Neural progenitor cell (in vitro differentiated cells): ENCODE results near the gene RGS12. TPM values are rescaled to one million over a fixed set of nuclear protein-coding genes. Genes with fewer than 3 reads are reported as not detected.
A peak's percentile ranks its signal among the peaks of the same experiment; 100 is the strongest.

Source experiments
- DNase-seq: peaks from one replicate; pipeline ENCODE4 v3.0.0-alpha.2; 2016; ENCODE audit warnings: low spot score
- H2AFZ ChIP-seq: fragments of 200-600 bp; sonication (generic); replicated peaks from 2 replicates; pipeline ENCODE4 v1.6.1; 2016; ENCODE audit warnings: antibody characterized with exemption
- H3F3A ChIP-seq: fragments of 200-600 bp; sonication (generic); 2 replicates; pipeline ENCODE4 v1.6.1; 2016; ENCODE audit warnings: antibody characterized with exemption, low read depth
- H3K27ac ChIP-seq: fragments of 200-600 bp; sonication (generic); 2 replicates; pipeline ENCODE4 v1.5.1; 2016; ENCODE audit warnings: mild to moderate bottlenecking
- H3K27me3 ChIP-seq: fragments of 200-600 bp; sonication (generic); 2 replicates; pipeline ENCODE4 v1.6.1; 2016; ENCODE audit warnings: mild to moderate bottlenecking, moderate library complexity
- H3K36me3 ChIP-seq: fragments of 200-600 bp; sonication (generic); 2 replicates; pipeline ENCODE4 v1.5.1; 2016
- H3K4me1 ChIP-seq: fragments of 200-600 bp; sonication (generic); 2 replicates; pipeline ENCODE4 v1.6.1; 2016; ENCODE audit warnings: mixed run types
- H3K4me2 ChIP-seq: fragments of 200-600 bp; sonication (generic); 2 replicates; pipeline ENCODE4 v1.6.1; 2016
- H3K4me3 ChIP-seq: fragments of 200-600 bp; sonication (generic); 2 replicates; pipeline ENCODE4 v1.5.1; 2016
- H3K79me2 ChIP-seq: fragments of 200-600 bp; sonication (generic); 2 replicates; pipeline ENCODE4 v1.6.1; 2016; ENCODE audit warnings: low read depth
- H3K9ac ChIP-seq: fragments of 200-600 bp; sonication (generic); 2 replicates; pipeline ENCODE4 v1.6.1; 2016
- H3K9me3 ChIP-seq: fragments of 200-600 bp; sonication (generic); 2 replicates; pipeline ENCODE4 v1.5.1; 2016; ENCODE audit warnings: low read depth
- H4K20me1 ChIP-seq: fragments of 200-600 bp; sonication (generic); 2 replicates; pipeline ENCODE4 v1.6.1; 2016; ENCODE audit warnings: low read depth
- H3K27ac Mint-ChIP-seq: 3 replicates; pipeline ENCODE4 v1.8.0; 2021; ENCODE audit warnings: mixed read lengths
- H3K27me3 Mint-ChIP-seq: 2 replicates; pipeline ENCODE4 v1.8.0; 2022; ENCODE audit warnings: low read depth, mild to moderate bottlenecking, inconsistent platforms, moderate library complexity, mixed read lengths; ENCODE audit not compliant: insufficient read depth
- H3K36me3 Mint-ChIP-seq: 3 replicates; pipeline ENCODE4 v1.8.0; 2021; ENCODE audit warnings: mixed read lengths
- H3K4me1 Mint-ChIP-seq: 3 replicates; pipeline ENCODE4 v1.8.0; 2021; ENCODE audit warnings: mixed read lengths
- H3K4me3 Mint-ChIP-seq: 3 replicates; pipeline ENCODE4 v1.8.0; 2021; ENCODE audit warnings: mild to moderate bottlenecking, moderate library complexity, mixed read lengths
- H3K9me3 Mint-ChIP-seq: 3 replicates; pipeline ENCODE4 v1.8.0; 2020; ENCODE audit warnings: mixed read lengths
- EZH2 ChIP-seq: fragments of 200-600 bp; sonication (generic); IDR thresholded peaks from 2 replicates; pipeline ENCODE4 v1.6.1; 2017; ENCODE audit warnings: antibody characterized with exemption, mild to moderate bottlenecking, moderate library complexity
- EZH2phosphoT487 ChIP-seq: fragments of 200-600 bp; sonication (generic); IDR thresholded peaks from 2 replicates; pipeline ENCODE4 v1.6.1; 2017; ENCODE audit warnings: antibody characterized with exemption
- total RNA-seq: library from RNA; depleted of rRNA; stranded (reverse); fragments of >200 nt; gene quantifications from 2 replicates; pipeline ENCODE4 v1.2.3, GENCODE V29; 2015; ENCODE audit warnings: low replicate concordance
- TF ChIP-seq, protein P1 (sequence below): fragments of 200-600 bp; sonication (generic); IDR thresholded peaks from 2 replicates; pipeline ENCODE4 v1.5.1; 2017; ENCODE audit warnings: antibody characterized with exemption, mild to moderate bottlenecking

The RGS12 gene
- total RNA-seq, 1 donor from 2014 or later, result 36.6 TPM

DNA sequence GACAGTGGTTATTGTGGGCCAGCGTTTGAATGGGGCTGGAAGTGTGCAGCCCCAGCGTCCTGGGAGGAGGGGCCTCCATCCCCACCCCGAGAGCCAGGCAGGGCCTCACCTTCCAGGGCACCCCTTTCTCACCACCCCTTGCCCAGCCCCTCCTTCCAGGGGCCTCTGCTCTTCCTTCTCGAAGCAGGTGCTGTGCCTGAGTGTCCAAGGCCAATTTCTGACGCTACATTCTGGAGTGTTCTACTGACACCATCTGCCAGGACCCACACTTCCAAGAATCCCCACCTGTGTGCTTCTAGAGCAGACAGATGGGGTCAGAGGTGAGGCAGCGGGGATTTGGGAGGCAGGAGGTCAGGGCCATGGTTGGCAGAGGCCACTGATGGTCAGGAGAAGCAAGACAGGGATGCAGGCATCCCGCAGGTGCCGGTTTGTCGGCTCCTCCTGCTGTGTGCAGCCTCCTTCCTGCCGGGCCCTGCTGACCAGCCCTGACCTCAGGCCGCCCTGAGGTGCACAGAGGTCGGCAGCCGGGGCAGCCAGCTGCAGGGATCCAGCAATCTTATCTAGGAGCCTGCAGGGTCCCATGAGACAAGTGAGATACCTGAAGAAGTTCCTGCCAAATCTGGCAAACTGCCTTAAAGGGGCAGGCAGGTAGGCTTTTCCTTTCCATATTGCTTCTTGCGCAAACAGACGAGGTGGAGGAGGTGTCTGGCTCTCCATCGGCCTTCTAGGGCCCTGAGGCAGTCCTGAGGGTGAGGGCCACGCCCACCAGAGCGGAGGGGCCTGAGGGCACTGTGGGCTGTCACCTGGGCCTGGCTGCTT lies 25.0 kb upstream of the RGS12 start:
- Mint-ChIP-seq H3K4me1 (peaks cover 5% of the 10 kb centered on the region), H3K4me3 (no peak overlapping the region), H3K9me3 (no peaks in the 10 kb centered on the region), H3K27me3 (peaks cover 5% of the 10 kb centered on the region), H3K36me3 (no peaks in the 10 kb centered on the region), H3K27ac (no peak overlapping the region)
- H3K79me2 ChIP-seq, result no peaks in the 10 kb centered on the region
- no peaks in the 10 kb centered on the region for H4K20me1 ChIP-seq
- H3K9ac ChIP-seq, result no peak overlapping the region
- H3K9me3 ChIP-seq, result no peaks in the 10 kb centered on the region
- H2AFZ ChIP-seq, result no peak overlapping the region
- H3F3A ChIP-seq, result no peaks in the 10 kb centered on the region
- H3K36me3 ChIP-seq, result no peaks in the 10 kb centered on the region
- H3K27ac ChIP-seq, result no peak overlapping the region
- H3K4me2 ChIP-seq, result no peak overlapping the region
- TF ChIP-seq EZH2, result no peak
- TF ChIP-seq EZH2phosphoT487, result no peak
- TF ChIP-seq, protein P1, sequence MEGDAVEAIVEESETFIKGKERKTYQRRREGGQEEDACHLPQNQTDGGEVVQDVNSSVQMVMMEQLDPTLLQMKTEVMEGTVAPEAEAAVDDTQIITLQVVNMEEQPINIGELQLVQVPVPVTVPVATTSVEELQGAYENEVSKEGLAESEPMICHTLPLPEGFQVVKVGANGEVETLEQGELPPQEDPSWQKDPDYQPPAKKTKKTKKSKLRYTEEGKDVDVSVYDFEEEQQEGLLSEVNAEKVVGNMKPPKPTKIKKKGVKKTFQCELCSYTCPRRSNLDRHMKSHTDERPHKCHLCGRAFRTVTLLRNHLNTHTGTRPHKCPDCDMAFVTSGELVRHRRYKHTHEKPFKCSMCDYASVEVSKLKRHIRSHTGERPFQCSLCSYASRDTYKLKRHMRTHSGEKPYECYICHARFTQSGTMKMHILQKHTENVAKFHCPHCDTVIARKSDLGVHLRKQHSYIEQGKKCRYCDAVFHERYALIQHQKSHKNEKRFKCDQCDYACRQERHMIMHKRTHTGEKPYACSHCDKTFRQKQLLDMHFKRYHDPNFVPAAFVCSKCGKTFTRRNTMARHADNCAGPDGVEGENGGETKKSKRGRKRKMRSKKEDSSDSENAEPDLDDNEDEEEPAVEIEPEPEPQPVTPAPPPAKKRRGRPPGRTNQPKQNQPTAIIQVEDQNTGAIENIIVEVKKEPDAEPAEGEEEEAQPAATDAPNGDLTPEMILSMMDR, result no peak
- DNase-seq, result peak; percentile 5
- peaks cover 13% of the 10 kb centered on the region for H3K4me1 ChIP-seq
- no peaks in the 10 kb centered on the region for H3K27me3 ChIP-seq
- H3K4me3 ChIP-seq, result no peak overlapping the region

GRCh38 chr4:3268395-3269104 lies 24.3 kb upstream of the RGS12 start:
- Mint-ChIP-seq H3K9me3 (no peaks in the 10 kb centered on the region), H3K36me3 (no peaks in the 10 kb centered on the region), H3K27me3 (peaks cover 5% of the 10 kb centered on the region), H3K4me1 (peaks cover 5% of the 10 kb centered on the region), H3K4me3 (no peak overlapping the region), H3K27ac (no peak overlapping the region)
- Histone ChIP-seq H3K4me1 (peaks cover 13% of the 10 kb centered on the region), H3K79me2 (no peaks in the 10 kb centered on the region), H3K27ac (no peak overlapping the region), H3K4me3 (no peak overlapping the region), H3K9ac (no peak overlapping the region), H3F3A (no peaks in the 10 kb centered on the region), H4K20me1 (no peaks in the 10 kb centered on the region), H3K9me3 (no peaks in the 10 kb centered on the region), H2AFZ (no peak overlapping the region), H3K36me3 (no peaks in the 10 kb centered on the region), H3K4me2 (no peak overlapping the region), H3K27me3 (no peaks in the 10 kb centered on the region)
- TF ChIP-seq EZH2phosphoT487 (no peak), EZH2 (no peak)
- TF ChIP-seq, protein P1, result no peak
- peak; percentile 1 for DNase-seq

DNA sequence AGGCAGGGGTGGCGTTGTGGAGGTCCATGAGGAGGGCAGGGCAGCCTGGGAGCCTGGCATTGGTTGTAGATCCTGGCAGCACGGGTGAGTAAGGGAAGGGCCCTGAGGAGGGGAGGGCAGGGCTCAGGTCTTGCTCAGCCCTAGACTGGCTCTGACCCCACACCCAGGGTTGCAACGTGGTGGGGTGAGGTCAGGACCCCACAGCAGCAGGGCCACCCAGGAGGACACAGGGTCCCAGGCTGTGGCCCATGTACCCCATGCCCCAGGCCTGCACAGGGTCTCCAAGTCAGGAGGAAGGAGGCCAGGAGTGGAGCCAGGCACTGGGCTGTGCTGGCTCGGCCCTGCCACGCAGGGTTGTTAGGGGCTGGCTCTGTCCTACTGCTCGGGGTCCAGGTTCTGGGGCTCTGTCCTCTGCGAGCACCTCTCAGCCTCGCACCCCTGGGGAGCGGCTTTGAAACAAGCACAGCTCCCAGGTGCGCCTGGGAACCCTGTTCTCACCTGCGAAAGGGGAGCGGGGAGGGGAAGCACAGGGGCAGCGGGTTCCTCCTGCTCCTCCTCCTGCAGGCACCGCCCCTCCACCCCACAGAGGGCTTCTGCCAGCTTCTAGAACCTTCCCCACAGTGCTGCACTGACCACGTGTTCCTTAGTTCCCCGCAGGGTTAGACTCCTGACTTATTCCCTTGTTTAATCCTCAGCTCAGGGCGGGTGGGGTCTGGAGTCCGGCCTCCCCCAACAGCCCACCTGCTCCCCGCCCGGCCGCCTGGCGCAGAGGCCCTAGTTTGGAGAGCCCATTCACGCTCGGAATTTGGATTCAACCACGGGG lies 23.5 kb upstream of the RGS12 start:
- peak; percentile 1 for DNase-seq
- no peaks in the 10 kb centered on the region for H3K27me3 ChIP-seq
- H3K36me3 ChIP-seq, result no peaks in the 10 kb centered on the region
- Mint-ChIP-seq H3K4me3 (no peak overlapping the region), H3K9me3 (no peaks in the 10 kb centered on the region), H3K36me3 (no peaks in the 10 kb centered on the region), H3K27me3 (peaks cover 5% of the 10 kb centered on the region), H3K27ac (no peak overlapping the region), H3K4me1 (peaks cover 5% of the 10 kb centered on the region)
- H3F3A ChIP-seq, result no peaks in the 10 kb centered on the region
- no peaks in the 10 kb centered on the region for H3K9me3 ChIP-seq
- no peak overlapping the region for H3K27ac ChIP-seq
- no peak overlapping the region for H3K4me2 ChIP-seq
- no peak overlapping the region for H3K4me3 ChIP-seq
- H2AFZ ChIP-seq, result no peak overlapping the region
- H3K79me2 ChIP-seq, result no peaks in the 10 kb centered on the region
- peaks cover 13% of the 10 kb centered on the region for H3K4me1 ChIP-seq
- TF ChIP-seq EZH2 (no peak), EZH2phosphoT487 (no peak)
- TF ChIP-seq, protein P1, result no peak
- H3K9ac ChIP-seq, result no peak overlapping the region
- H4K20me1 ChIP-seq, result no peaks in the 10 kb centered on the region
